Measurements from ENCODE around the gene SKA1.

DNA sequence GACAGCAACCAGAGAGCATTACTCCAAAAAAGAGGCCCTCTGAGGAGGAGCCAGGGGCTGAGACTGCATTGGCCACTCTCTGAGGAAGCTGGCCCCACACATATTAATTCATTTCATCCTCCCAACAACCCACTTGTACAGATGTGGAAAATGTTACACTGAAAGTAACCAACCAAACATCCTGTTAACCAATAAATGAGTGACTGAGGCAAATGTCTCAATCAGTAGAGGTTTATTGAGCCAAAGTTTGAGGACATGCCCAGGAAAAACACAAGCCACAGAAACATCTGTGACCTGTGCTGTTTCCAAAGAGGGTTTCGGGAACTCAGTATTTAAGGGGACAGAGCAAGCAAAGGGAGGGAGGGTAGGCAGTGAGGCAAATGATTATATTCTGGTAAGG is 53.0 kb downstream of the SKA1 start:
- TF ChIP-seq, protein P1, sequence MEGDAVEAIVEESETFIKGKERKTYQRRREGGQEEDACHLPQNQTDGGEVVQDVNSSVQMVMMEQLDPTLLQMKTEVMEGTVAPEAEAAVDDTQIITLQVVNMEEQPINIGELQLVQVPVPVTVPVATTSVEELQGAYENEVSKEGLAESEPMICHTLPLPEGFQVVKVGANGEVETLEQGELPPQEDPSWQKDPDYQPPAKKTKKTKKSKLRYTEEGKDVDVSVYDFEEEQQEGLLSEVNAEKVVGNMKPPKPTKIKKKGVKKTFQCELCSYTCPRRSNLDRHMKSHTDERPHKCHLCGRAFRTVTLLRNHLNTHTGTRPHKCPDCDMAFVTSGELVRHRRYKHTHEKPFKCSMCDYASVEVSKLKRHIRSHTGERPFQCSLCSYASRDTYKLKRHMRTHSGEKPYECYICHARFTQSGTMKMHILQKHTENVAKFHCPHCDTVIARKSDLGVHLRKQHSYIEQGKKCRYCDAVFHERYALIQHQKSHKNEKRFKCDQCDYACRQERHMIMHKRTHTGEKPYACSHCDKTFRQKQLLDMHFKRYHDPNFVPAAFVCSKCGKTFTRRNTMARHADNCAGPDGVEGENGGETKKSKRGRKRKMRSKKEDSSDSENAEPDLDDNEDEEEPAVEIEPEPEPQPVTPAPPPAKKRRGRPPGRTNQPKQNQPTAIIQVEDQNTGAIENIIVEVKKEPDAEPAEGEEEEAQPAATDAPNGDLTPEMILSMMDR (IDR thresholded peaks at IDR 0.05) = no peak
- TF ChIP-seq POLR2A (IDR thresholded peaks at IDR 0.05) (no peak), POLR2AphosphoS5 (IDR thresholded peaks at IDR 0.05) (no peak)

Data from prostate gland (tissue), 2 donors.